ENCODE measurements around the gene CTDSP1.

- no peak for TF ChIP-seq POLR2A (IDR thresholded peaks at IDR 0.05)
- TF ChIP-seq CTCF (IDR thresholded peaks at IDR 0.05) = no peak
- TF ChIP-seq EP300 (IDR thresholded peaks at IDR 0.05) = no peak
Measured at GRCh38 chr2:218452079-218452478, 52.4 kb downstream of the CTDSP1 start.

Measured in ovary (tissue), 3 donors.